Neural cell (in vitro differentiated cells): ENCODE measurements around the gene DGKI.

Experiments
- EP300 ChIP-seq: fragments of 450-650 bp; conservative IDR thresholded peaks from 2 replicates; pipeline ENCODE4 v1.6.1; 2014; ENCODE audit warnings: antibody characterized with exemption, mild to moderate bottlenecking, moderate library complexity; ENCODE audit not compliant: poor library complexity, severe bottlenecking
- EZH2 ChIP-seq: fragments of 200-600, 300-800 bp; shearing (Covaris generic), sonication (generic); IDR thresholded peaks from 2 replicates; pipeline ENCODE4 v1.6.1; 2014; ENCODE audit warnings: antibody characterized with exemption, low read length, borderline replicate concordance, mild to moderate bottlenecking; ENCODE audit not compliant: insufficient read depth, poor library complexity, severe bottlenecking
- POLR2AphosphoS5 ChIP-seq: IDR thresholded peaks from 2 replicates; pipeline ENCODE4 v1.6.1; 2012
- TF ChIP-seq, protein P1 (sequence below): fragments of 450-650 bp; IDR thresholded peaks from 2 replicates; pipeline ENCODE4 v1.5.1; 2014; ENCODE audit warnings: antibody characterized with exemption, mild to moderate bottlenecking, moderate library complexity; ENCODE audit not compliant: poor library complexity, severe bottlenecking
- TF ChIP-seq, protein P2 (sequence below): IDR thresholded peaks from 2 replicates; pipeline ENCODE4 v1.6.1; 2012; ENCODE audit warnings: borderline replicate concordance

DNA sequence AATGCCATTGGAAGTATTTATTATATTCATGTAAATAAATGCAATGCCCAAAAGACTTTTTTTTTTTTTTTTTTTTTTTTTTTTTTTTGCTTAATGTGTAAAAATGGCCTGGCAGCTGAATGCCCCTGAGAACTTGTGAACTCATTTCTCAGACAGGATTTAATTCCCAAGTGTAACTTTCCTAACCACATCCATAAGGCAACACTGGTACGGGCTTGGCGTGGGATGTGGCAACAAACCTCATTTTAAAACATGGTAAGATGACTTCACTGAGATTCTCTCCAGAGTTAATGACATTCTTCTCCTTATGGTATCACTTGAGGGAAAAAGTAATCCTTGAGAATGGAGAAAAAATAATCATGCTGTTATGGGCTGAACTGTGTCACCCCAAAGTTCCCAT lies 150.4 kb downstream of the DGKI start:
- TF ChIP-seq, protein P1, sequence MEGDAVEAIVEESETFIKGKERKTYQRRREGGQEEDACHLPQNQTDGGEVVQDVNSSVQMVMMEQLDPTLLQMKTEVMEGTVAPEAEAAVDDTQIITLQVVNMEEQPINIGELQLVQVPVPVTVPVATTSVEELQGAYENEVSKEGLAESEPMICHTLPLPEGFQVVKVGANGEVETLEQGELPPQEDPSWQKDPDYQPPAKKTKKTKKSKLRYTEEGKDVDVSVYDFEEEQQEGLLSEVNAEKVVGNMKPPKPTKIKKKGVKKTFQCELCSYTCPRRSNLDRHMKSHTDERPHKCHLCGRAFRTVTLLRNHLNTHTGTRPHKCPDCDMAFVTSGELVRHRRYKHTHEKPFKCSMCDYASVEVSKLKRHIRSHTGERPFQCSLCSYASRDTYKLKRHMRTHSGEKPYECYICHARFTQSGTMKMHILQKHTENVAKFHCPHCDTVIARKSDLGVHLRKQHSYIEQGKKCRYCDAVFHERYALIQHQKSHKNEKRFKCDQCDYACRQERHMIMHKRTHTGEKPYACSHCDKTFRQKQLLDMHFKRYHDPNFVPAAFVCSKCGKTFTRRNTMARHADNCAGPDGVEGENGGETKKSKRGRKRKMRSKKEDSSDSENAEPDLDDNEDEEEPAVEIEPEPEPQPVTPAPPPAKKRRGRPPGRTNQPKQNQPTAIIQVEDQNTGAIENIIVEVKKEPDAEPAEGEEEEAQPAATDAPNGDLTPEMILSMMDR = no peak
- TF ChIP-seq POLR2AphosphoS5 (no peak), EZH2 (no peak), EP300 (no peak)
- TF ChIP-seq, protein P2, sequence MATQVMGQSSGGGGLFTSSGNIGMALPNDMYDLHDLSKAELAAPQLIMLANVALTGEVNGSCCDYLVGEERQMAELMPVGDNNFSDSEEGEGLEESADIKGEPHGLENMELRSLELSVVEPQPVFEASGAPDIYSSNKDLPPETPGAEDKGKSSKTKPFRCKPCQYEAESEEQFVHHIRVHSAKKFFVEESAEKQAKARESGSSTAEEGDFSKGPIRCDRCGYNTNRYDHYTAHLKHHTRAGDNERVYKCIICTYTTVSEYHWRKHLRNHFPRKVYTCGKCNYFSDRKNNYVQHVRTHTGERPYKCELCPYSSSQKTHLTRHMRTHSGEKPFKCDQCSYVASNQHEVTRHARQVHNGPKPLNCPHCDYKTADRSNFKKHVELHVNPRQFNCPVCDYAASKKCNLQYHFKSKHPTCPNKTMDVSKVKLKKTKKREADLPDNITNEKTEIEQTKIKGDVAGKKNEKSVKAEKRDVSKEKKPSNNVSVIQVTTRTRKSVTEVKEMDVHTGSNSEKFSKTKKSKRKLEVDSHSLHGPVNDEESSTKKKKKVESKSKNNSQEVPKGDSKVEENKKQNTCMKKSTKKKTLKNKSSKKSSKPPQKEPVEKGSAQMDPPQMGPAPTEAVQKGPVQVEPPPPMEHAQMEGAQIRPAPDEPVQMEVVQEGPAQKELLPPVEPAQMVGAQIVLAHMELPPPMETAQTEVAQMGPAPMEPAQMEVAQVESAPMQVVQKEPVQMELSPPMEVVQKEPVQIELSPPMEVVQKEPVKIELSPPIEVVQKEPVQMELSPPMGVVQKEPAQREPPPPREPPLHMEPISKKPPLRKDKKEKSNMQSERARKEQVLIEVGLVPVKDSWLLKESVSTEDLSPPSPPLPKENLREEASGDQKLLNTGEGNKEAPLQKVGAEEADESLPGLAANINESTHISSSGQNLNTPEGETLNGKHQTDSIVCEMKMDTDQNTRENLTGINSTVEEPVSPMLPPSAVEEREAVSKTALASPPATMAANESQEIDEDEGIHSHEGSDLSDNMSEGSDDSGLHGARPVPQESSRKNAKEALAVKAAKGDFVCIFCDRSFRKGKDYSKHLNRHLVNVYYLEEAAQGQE = no peak
